ENCODE measurements around the gene SAMD10. TPM values are rescaled to one million over a fixed set of nuclear protein-coding genes. Genes with fewer than 3 reads are reported as not detected.

The SAMD10 gene
- polyA plus RNA-seq, 3 donors = 0.34 to 2.4 (median 0.67) TPM

DNA sequence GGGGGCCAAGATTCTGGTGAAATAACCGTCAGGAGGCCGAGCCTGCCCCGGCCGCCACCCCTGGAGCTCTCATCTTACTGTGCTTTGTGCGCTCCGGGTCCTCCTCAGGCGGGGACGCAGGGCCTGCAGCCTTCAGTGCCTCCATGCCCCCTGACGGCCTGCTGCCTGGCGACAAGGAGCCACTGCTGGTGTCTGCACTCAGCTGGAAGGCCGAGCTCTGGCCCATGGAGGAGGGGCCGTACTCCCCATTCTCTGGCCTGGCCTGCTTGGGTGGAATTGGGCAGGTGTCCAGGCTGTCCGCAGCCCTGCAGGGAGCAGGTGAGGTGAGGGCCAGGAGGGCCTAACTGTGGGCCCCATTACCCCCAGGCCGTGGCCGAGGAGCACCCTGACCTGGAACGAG, 15.0 kb downstream of the SAMD10 start:
- Histone ChIP-seq H2AFZ (ENCODE audit: insufficient read depth, low read depth, low read length, poor library complexity, severe bottlenecking) (no peak overlapping the region), H4K20me1 (ENCODE audit: insufficient read depth, low read length) (no peaks in the 10 kb centered on the region), H3K4me2 (replicated peaks; ENCODE audit: extremely low read depth, low read length, poor library complexity, severe bottlenecking) (no peak overlapping the region), H3K79me2 (ENCODE audit: insufficient read depth, low read length) (no peaks in the 10 kb centered on the region), H3K27me3 (ENCODE audit: control insufficient read depth in 2 of 2, insufficient read depth in 2 of 2, low read length in 2 of 2) (peaks cover 0 to 3% of the 10 kb centered on the region in 2 donors), H3K36me3 (replicated peaks in 1 of 2; ENCODE audit: control insufficient read depth in 1 of 2, insufficient read depth in 2 of 2, low read length in 2 of 2) (peaks cover 4 to 16% of the 10 kb centered on the region in 2 donors), H3K9me3 (replicated peaks in 1 of 2; ENCODE audit: control insufficient read depth in 1 of 2, insufficient read depth in 1 of 2, low read length in 2 of 2) (peaks cover 0 to 24% of the 10 kb centered on the region in 2 donors), H3K9ac (ENCODE audit: insufficient read depth, low read length, poor library complexity, severe bottlenecking) (no peak overlapping the region), H3K4me1 (ENCODE audit: control insufficient read depth in 1 of 2, insufficient read depth in 2 of 2, low read length in 2 of 2) (peaks cover 6 to 8% of the 10 kb centered on the region in 2 donors), H3K27ac (ENCODE audit: low read depth in 1 of 2, low read length in 2 of 2) (no peak overlapping the region), H3K4me3 (replicated peaks in 1 of 3; ENCODE audit: low read depth in 2 of 3, low read length in 3 of 3) (no peak overlapping the region)
- Mint-ChIP-seq H3K4me3 (no peak overlapping the region), H3K36me3 (peaks cover 17 to 30% of the 10 kb centered on the region in 2 donors), H3K27me3 (ENCODE audit: low read depth in 3 of 3) (peaks cover 4 to 7% (median 5%) of the 10 kb centered on the region in 3 donors), H3K4me1 (peaks cover 8% of the 10 kb centered on the region), H3K27ac (no peak overlapping the region), H3K9me3 (peaks cover 0 to 32% (median 14%) of the 10 kb centered on the region in 7 donors)
- no peak for TF ChIP-seq CTCF (IDR thresholded peaks at IDR 0.05)
- 95% methylated on average over 10 of the region's 16 CpGs for WGBS (ENCODE audit: insufficient coverage)
- intact Hi-C loops (cut with micrococcal nuclease) = no loop called here
- no peak for DNase-seq

DNA sequence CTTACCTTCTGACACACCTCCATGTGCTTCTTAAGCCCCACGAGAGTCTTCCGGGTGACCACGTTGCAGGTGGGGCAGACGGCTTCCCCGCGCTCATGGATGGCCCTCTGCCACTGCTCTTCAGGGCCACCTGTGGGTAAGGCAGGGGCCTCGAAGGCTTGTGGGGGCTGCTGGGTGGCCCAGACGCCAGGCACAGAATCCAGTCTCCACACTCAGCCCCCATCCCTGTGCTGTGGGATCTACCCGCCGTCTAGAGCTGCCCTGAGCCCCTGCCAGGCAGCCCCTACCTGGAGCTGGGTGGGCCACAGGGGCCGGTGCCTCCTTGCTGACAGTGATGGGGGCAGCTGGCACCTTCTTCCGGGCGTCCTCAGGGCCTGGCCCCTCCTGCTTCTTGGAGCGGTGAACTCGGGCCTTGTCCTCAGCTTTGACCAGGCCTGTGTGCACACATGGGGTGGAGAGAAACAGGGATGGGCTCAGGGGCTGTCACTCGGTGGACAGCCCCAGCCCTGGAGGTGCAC, 15.6 kb downstream of the SAMD10 start:
- Histone ChIP-seq H3K27me3 (ENCODE audit: control insufficient read depth in 2 of 2, insufficient read depth in 2 of 2, low read length in 2 of 2) (peaks cover 0 to 3% of the 10 kb centered on the region in 2 donors), H3K9ac (ENCODE audit: insufficient read depth, low read length, poor library complexity, severe bottlenecking) (no peak overlapping the region), H3K4me3 (replicated peaks in 1 of 3; ENCODE audit: low read depth in 2 of 3, low read length in 3 of 3) (no peak overlapping the region), H3K4me1 (ENCODE audit: control insufficient read depth in 1 of 2, insufficient read depth in 2 of 2, low read length in 2 of 2) (peaks cover 2 to 4% of the 10 kb centered on the region in 2 donors), H4K20me1 (ENCODE audit: insufficient read depth, low read length) (no peaks in the 10 kb centered on the region), H3K9me3 (replicated peaks in 1 of 2; ENCODE audit: control insufficient read depth in 1 of 2, insufficient read depth in 1 of 2, low read length in 2 of 2) (peaks cover 0 to 24% of the 10 kb centered on the region in 2 donors), H3K4me2 (replicated peaks; ENCODE audit: extremely low read depth, low read length, poor library complexity, severe bottlenecking) (no peak overlapping the region), H3K27ac (ENCODE audit: low read depth in 1 of 2, low read length in 2 of 2) (no peak overlapping the region), H2AFZ (ENCODE audit: insufficient read depth, low read depth, low read length, poor library complexity, severe bottlenecking) (no peak overlapping the region), H3K36me3 (replicated peaks in 1 of 2; ENCODE audit: control insufficient read depth in 1 of 2, insufficient read depth in 2 of 2, low read length in 2 of 2) (peaks cover 4 to 16% of the 10 kb centered on the region in 2 donors), H3K79me2 (ENCODE audit: insufficient read depth, low read length) (no peaks in the 10 kb centered on the region)
- peaks cover 5% of the 10 kb centered on the region for H3K4me1 Mint-ChIP-seq
- H3K36me3 Mint-ChIP-seq = peaks cover 17 to 29% of the 10 kb centered on the region in 2 donors
- DNase-seq = no peak
- H3K9me3 Mint-ChIP-seq = peaks cover 0 to 30% (median 13%) of the 10 kb centered on the region in 7 donors
- peaks cover 3 to 4% (median 4%) of the 10 kb centered on the region in 3 donors for H3K27me3 Mint-ChIP-seq (ENCODE audit: low read depth in 3 of 3)
- WGBS (ENCODE audit: insufficient coverage) = 94% methylated on average over 14 of the region's 16 CpGs
- intact Hi-C loops (cut with micrococcal nuclease) = no loop called here
- no peak overlapping the region for H3K4me3 Mint-ChIP-seq
- no peak for TF ChIP-seq CTCF (IDR thresholded peaks at IDR 0.05)
- no peak overlapping the region for H3K27ac Mint-ChIP-seq
